DMS114 treated with DMSO at 0.1 percent for 48 hours (cell line): ENCODE measurements around the gene MAP6.
A peak's percentile ranks its signal among the peaks of the same experiment; 100 is the strongest.
"Not testable (repeated sequence)": the region's sequence is repeated elsewhere in the genome, so short reads cannot be mapped to it uniquely, and the experiment has no call there.

ENCODE experiments used
- DNase-seq: peaks from one replicate; lab custom pipeline; 2025; ENCODE audit not compliant: unreplicated experiment; lab: John Stamatoyannopoulos, UW

MAP6 gene

GRCh38 chr11:75593286-75593915, 75.4 kb downstream of the MAP6 start:
- no peak for DNase-seq

GRCh38 chr11:75592715-75593114, 76.1 kb downstream of the MAP6 start:
- no peak for DNase-seq

DNA sequence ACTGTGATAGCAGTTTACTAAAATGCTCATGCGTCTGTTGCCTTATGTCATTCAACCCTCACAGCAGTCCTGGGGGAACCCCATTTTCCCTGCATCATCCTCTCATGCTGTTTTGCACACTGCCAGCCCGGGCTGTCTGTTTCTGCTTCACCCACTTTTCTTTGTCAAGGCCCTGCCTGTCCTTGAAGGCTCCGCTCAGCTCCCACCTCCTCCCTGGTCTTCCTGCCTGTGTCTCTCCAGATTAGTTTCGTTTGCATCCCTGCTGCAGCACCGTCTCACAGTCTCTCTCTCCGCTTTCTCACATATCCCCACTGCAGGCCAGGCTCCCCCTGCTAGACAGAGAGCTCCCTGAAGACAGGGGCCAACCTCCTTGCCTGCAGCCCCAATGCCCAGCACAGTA, 76.9 kb downstream of the MAP6 start:
- no peak for DNase-seq

- DNase-seq: no peak
Measured at GRCh38 chr11:75591371-75591770, 77.5 kb downstream of the MAP6 start.

GRCh38 chr11:75589933-75590332, 78.9 kb downstream of the MAP6 start:
- no peak for DNase-seq

GRCh38 chr11:75589051-75589450, 79.8 kb downstream of the MAP6 start:
- DNase-seq: no peak

DNA sequence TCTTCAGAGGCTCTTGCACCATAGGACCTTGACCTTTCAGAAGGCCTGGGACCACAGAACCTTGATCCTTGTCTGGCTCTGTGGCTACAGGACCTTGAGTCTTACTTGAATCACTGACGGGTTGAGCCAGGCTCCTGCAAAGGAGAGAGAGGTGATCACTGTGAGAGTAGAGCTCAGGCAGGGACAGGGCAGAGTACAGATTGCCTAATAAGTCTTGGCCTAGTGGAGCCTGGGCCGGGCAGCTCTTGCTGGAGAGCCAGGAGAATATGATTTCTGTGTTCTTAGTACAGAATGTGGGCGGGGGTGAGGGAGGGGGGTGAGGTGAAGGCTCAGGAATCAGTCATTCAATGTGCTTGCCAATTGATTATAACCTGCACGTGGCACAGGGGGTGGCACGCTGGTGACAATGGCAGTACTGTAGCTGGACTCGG, 80.8 kb downstream of the MAP6 start:
- no peak for DNase-seq

DNA sequence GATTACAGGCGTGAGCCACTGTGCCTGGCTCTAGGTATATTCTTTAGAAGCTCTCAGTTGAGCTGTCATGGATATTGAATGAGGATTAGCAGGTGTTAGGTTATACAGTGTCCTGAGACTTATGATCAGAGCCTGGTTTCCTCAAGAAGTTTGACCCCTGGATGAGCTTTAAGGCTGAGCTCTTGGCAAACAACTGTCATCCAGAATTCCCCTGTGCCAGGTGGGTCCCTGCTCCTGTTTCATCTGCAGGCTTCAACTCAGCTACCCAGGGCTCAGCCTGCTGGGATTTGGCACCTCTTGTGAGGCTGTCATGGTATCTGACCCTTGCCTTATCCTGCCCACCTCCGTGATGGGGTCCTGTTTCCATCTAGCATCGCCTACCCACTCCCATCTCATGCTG, 82.4 kb downstream of the MAP6 start:
- no peak for DNase-seq

GRCh38 chr11:75585293-75585670, 83.6 kb downstream of the MAP6 start:
- no peak for DNase-seq

DNA sequence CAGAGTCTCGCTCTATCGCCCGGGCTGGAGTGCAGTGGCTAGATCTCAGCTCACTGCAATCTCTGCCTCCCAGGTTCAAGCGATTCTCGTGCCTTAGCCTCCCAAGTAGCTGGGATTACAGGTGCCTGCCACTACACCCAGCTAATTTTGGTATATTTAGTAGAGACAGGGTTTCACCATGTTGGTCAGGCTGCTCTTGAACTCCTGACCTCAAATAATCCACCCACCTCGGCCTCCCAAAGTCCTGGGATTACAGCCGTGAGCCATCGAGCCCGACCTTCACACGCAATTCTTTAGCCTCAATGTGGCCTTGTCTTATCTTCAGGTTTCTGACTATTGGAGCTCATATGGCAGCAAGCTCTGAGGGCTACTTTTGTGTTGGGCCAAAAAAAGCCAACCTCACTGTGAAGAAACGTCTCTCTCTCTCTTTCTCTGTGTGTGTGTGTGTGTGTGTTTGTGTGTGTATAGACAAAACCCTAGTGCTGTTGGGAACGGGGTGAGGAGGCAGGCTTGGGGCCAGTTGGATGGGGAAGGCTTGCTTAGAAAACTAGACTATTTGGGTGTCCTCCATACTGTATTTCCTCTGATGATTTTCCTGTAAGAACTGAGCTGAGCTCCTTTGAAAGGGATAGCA, 84.1 kb downstream of the MAP6 start:
- not testable (repeated sequence) for DNase-seq

DNA sequence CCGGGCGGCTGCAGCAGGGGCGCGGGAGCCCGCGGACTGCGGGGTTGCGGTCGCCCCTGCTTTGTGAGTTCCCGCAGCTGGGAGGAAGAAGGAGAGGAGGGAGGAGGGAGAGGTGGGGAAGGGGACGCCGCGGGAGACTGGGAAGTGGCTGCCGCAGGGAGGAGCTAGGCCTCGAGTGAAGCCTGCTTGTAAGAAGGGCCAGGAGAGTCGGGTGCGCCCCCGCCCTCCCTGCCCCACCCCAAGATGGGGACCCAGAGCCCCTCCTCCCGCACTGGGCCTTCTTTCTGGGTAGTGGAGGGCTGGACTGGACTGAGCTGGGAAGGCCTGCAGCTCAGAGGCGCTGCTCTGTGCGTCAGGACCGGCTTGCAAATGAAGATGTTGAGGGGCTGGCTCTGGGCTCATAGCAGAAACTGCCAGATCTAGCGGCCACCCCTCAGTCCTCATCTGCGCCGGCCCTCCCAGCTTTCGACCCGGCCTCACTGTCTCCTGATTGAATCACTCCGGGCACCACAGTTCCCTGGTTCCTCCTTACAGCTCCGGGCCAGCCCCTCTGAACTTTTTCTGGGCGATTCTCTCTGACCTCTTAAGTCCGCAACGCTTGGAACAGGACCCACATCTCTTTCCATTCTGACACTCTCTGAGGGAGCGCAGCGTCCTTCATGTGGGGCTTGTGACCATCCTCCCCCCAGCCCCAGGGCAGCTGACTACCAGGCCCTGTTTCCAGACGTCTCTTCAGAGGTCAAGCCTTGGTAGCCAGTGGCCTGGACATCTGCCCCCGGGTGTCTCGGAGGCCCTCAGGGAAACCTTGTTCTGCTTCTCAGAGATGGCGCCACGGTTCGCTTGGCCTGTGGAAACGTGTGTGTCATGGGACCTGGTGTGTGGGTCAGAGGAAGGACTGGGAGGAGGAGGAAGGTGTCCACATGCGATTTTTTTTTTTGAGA, 84.8 kb downstream of the MAP6 start:
- peak; percentile 9 for DNase-seq

GRCh38 chr11:75582895-75583717, 85.7 kb downstream of the MAP6 start:
- peak; percentile 31 for DNase-seq

GRCh38 chr11:75582506-75582894, 86.3 kb downstream of the MAP6 start:
- no peak for DNase-seq

- DNase-seq: no peak
Measured at GRCh38 chr11:75579841-75580240, 89.0 kb downstream of the MAP6 start.

GRCh38 chr11:75578977-75579376, 89.9 kb downstream of the MAP6 start:
- DNase-seq: no peak

GRCh38 chr11:75577207-75577606, 91.6 kb downstream of the MAP6 start:
- no peak for DNase-seq

DNA sequence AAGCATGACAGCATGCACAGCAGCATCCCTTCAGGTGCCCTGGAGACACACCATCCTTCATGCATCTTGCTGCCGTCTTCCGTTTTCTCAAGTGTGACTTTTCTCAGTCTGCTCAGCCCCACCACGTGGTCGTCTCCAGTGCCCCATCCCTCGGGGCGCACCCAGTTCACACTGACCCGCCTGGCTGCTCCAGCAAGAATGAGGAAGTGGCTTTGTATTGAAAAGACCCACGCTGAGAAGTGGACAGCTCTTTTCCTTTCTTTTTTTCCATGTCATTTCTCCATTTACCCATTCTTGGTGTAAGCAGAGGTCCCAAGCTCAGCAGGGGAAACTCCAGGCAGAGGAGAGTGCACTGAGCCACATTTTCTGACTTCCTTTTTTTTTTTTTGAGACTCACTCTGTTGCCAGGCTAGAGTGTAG, 92.3 kb downstream of the MAP6 start:
- DNase-seq: no peak

DNA sequence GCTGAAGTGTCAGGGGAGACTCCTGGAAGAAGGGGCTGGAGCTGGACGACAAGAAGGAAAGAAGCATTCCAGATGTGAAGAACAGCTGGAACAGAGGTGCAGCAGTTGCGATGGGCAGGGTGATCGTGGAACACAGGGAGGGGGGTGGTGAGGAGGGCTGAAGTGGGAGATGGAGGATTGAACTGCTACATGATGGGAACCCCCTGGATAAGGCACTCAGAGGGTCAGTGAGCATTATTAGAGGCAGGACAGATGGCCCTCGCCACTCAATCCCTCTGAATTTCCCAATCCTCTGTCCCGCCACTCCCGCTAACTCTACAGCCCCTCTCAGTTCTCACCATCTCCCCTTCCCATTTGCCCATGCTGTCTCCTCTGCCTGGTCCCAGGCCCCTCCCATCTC, 92.8 kb downstream of the MAP6 start:
- no peak for DNase-seq

DNA sequence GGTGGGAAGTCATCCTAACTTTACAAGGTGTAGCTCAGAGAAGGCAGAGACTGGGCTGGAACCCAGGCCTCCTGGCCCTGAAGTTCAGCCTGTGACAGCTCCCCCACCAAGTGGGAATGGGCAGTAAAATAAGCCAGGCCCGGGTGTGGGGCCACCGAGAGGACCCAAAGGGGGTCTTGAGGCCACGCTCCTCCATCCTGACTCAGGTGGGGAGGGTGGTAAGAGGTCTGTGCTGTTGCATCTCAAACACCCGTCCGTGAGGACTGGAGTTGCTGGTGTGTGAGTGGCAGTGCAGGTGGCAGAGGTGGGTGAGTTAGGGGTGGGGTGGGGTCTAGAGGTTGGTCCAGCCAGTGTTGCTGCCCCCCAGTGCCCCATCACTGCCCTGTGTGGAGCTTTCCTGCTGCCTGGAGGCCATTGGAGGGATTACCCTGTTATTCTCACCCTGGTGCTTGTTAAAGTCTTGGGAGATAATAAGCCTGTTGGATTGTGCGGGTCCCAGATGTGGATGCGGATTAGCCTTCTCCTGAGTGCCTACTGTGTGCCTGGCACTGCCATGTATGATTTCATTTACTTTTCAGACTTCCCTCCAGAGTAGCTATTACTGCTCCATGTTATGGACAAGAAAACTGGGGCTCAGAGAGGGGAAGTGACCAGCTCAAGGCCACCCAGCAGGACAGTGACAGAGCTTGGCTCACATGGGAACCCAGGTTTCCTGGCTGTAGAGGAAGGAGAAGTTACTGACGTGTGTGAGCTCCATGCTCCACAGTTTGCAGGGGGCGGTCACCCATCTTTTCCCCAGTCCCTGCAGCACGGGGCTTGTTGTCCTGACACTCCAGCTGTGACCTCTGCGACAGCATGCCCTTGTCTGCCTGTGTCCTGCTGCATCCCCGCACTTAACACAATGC, 93.9 kb downstream of the MAP6 start:
- no peak for DNase-seq

DNA sequence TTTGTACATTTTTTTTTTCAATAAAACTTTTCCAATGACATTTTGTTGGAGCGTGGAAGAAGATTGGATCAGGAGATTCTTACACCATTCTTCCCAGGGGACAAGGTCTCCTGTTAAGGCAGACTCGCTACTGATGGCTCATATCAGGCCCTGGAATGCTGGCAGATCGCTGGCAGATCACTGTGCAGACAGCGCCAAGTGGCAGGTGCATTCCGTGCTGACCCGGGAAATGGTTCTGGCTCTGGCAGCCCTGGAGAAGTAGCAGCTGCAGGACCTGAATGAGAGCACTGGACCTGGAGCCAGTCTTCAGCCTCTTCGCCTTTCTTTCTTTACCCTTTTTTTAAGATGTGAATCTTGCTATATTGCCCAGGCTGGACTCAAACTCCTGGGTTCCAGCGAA, 96.1 kb downstream of the MAP6 start:
- DNase-seq: no peak
